SK-N-SH treated with all-trans-retinoic acid at 6 μM for 48 hours (cell line): ENCODE results near the gene CD99.
A peak's percentile ranks its signal among the peaks of the same experiment; 100 is the strongest.

Experiments used
- CREB5 ChIP-seq: fragments of 250-450 bp; sonication (Bioruptor Pico); IDR thresholded peaks from 2 replicates; pipeline ENCODE4 v1.5.1; 2020; ENCODE audit warnings: low read depth, mild to moderate bottlenecking, moderate library complexity
- ISL1 ChIP-seq: fragments of 250-450 bp; sonication (Bioruptor Pico); IDR thresholded peaks from 2 replicates; pipeline ENCODE4 v2.1.2; 2022; ENCODE audit warnings: mild to moderate bottlenecking, moderate library complexity
- OSR1 ChIP-seq: fragments of 250-450 bp; sonication (Bioruptor Pico); IDR thresholded peaks from 2 replicates; pipeline ENCODE4 v1.8.0; 2022; ENCODE audit warnings: moderate library complexity, mild to moderate bottlenecking, inconsistent platforms
- PPARA ChIP-seq: fragments of 250-450 bp; sonication (Bioruptor Pico); IDR thresholded peaks from 2 replicates; pipeline ENCODE4 v1.5.0; 2020; ENCODE audit warnings: mild to moderate bottlenecking, borderline replicate concordance
- RARB ChIP-seq: fragments of 250-450 bp; sonication (Bioruptor Pico); IDR thresholded peaks from 2 replicates; pipeline ENCODE4 v1.8.0; 2021; ENCODE audit warnings: mild to moderate bottlenecking, moderate library complexity
- TOX ChIP-seq: fragments of 250-450 bp; sonication (Bioruptor Pico); IDR thresholded peaks from 2 replicates; pipeline ENCODE4 v1.8.0; 2021; ENCODE audit warnings: mild to moderate bottlenecking, moderate library complexity, borderline replicate concordance
- ZFP30 ChIP-seq: fragments of 450-650 bp; formaldehyde crosslinking; IDR thresholded peaks from 2 replicates; pipeline ENCODE4 v1.5.0; 2022; ENCODE audit warnings: mild to moderate bottlenecking, moderate library complexity

- TF ChIP-seq ISL1 (CRISPR knock-in tag) (no peak), ZFP30 (CRISPR knock-in tag) (no peak), TOX (CRISPR knock-in tag) (peak; percentile 62; the same call in 1 of the 2 replicates), OSR1 (CRISPR knock-in tag) (no peak), CREB5 (no peak), PPARA (no peak), RARB (CRISPR knock-in tag) (no peak)
These were observed 14.1 kb upstream of the CD99 start for GRCh38 chrX:2676794-2677675.
